Activated T-cell treated with anti-CD3 and anti-CD28 coated beads, Interleukin-2, amount 50 U/mL, for 4 hours (primary cell): ENCODE data around the gene TTC23. TPM values are rescaled to one million over a fixed set of nuclear protein-coding genes. Genes with fewer than 3 reads are reported as not detected.
A peak's percentile ranks its signal among the peaks of the same experiment; 100 is the strongest.

Source experiments
- ATAC-seq, 2 donors: fragments of 200-7000 bp; cut with Tn5 transposase; one replicate each; pipeline ENCODE4 v1.10.0; 2021
- DNase-seq: peaks from one replicate; pipeline ENCODE4 v3.0.0-alpha.2; 2020
- H3K27me3 Mint-ChIP-seq: one replicate; pipeline ENCODE4 v1.8.0; 2021; ENCODE audit warnings: low read depth, mixed read lengths
- H3K36me3 Mint-ChIP-seq: one replicate; pipeline ENCODE4 v1.8.0; 2022; ENCODE audit warnings: mixed read lengths; ENCODE audit not compliant: insufficient read depth
- H3K4me1 Mint-ChIP-seq: one replicate; pipeline ENCODE4 v1.8.0; 2021; ENCODE audit warnings: low read depth, mixed read lengths
- H3K4me3 Mint-ChIP-seq: one replicate; pipeline ENCODE4 v1.8.0; 2021; ENCODE audit warnings: mild to moderate bottlenecking, moderate library complexity, mixed read lengths
- H3K9me3 Mint-ChIP-seq: one replicate; pipeline ENCODE4 v1.8.0; 2021; ENCODE audit warnings: mixed read lengths
- total RNA-seq, 3 donors: library from RNA; stranded (reverse); gene quantifications; one replicate each; pipeline ENCODE4 v1.2.1, GENCODE V29; 2021

Gene TTC23, protein sequence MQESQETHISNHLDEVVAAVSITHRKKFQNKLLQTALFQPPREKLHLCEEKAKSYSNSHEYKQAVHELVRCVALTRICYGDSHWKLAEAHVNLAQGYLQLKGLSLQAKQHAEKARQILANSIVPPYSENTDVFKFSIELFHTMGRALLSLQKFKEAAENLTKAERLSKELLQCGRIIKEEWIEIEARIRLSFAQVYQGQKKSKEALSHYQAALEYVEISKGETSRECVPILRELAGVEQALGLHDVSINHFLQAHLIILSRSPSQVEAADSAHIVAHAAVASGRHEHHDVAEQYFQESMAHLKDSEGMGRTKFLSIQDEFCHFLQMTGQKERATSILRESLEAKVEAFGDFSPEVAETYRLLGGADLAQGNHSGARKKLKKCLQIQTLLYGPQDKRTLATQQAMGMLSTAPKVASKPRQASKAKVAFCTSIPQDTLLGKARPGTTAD
- 1 to 10 TPM; 1.1 to 3.0 (median 1.6) TPM for total RNA-seq

DNA sequence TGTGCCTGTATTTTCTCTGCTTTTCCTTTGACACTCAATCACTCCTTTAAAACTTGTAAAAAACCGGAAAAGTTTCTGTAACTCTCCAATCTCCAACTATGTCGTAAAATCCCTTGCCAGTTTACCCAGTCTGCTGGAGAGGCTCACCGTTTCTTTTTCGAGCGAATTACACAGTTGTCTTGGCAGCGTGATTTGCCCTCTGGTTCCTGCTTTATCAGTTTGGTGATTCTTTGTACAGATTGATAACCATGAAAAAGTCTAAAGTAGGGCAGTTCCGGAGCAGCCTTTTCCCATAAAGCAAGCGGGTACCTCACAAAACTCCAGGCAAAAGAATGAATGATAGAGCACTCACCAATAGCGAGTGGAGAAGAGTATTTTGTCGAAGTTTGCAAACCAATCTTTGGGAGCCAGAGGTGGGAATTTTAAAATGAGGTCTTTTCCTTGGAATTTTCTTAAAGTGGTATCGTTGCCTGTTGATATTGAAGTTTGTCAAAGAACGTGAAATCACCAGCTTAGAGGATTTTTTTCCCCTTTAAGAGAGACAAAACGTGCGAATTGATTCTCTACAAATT is at the start of gene TTC23:
TSS of gene TTC23 (minus strand) at position 312 of the 572 bp plus-strand sequence. CDS start 20,869 bp downstream, outside the sequence.
- ATAC-seq (no peak), DNase-seq (no peak)
- Mint-ChIP-seq H3K27me3 (no peaks in the 10 kb centered on the region), H3K9me3 (no peaks in the 10 kb centered on the region), H3K4me1 (peaks cover 31% of the 10 kb centered on the region), H3K36me3 (no peaks in the 10 kb centered on the region), H3K4me3 (peak within 1 kb of the TSS; percentile 90)

DNA sequence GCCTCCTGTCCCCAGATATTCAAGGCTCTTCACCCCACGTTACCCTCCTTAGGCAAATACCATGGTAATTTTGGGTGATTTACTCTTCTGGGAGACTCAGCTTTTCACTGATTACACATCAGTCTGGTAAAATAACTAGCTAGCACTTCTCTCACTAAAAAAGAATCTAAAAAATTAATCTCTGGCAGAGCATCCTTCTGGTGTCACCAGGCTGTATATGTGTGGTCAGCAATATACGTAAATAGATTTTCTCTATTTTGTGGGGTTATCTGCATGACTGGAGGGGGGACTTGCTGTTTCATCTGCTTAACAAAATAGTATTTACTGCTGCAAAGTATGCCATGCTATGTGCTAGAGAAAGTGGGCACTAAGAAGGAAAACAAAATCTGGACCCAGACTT is 47.0 kb upstream of the TTC23 start:
- H3K4me3 Mint-ChIP-seq: no peak overlapping the region
- H3K4me1 Mint-ChIP-seq: no peaks in the 10 kb centered on the region
- no peaks in the 10 kb centered on the region for H3K9me3 Mint-ChIP-seq
- DNase-seq: no peak
- ATAC-seq: no peak
- no peaks in the 10 kb centered on the region for H3K27me3 Mint-ChIP-seq
- H3K36me3 Mint-ChIP-seq: peaks cover 20% of the 10 kb centered on the region

DNA sequence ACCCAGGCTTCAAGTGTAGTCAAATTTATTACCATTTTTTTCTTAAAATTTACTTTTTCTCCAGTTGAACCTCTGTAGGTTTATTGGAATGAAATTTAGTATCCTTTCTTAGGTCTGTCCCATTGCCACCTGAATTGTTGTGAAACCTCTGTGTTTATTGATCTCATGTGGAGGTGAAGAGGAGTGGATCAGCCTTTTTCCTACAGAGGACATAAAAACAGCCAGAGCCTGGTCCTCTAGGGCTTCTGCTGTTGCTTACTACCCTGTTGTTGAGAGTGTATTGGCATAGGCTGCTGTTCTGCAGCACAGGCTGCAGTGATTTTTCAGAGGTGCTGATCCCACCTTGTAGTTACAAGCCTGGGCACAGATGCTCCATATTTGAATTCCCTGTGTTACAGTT is 46.5 kb upstream of the TTC23 start:
- H3K9me3 Mint-ChIP-seq: no peaks in the 10 kb centered on the region
- peaks cover 23% of the 10 kb centered on the region for H3K36me3 Mint-ChIP-seq
- H3K27me3 Mint-ChIP-seq: no peaks in the 10 kb centered on the region
- no peak for ATAC-seq
- DNase-seq: no peak
- H3K4me1 Mint-ChIP-seq: no peaks in the 10 kb centered on the region
- no peak overlapping the region for H3K4me3 Mint-ChIP-seq

DNA sequence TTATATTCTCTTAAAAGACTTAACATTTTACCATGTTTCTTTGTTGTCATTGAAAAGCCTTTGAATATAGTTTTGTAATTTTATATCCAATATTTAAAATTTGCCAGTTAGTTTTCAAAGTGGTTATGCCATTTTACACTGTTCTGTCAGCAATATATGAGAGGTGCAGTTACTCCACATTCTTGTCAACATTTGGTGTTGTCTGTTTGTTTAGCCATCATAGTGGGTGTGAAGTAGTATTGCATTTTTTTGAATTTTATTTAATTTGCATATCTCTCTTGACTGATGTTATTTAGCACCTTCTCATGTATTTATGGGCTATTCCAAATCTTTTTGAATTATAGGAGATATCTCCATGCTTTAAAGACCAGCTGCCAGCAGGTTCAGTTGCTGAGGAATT is 42.3 kb upstream of the TTC23 start:
- Mint-ChIP-seq H3K4me3 (no peak overlapping the region), H3K4me1 (no peaks in the 10 kb centered on the region), H3K9me3 (no peaks in the 10 kb centered on the region), H3K27me3 (no peaks in the 10 kb centered on the region), H3K36me3 (peaks cover 23% of the 10 kb centered on the region)
- DNase-seq: no peak
- no peak for ATAC-seq

DNA sequence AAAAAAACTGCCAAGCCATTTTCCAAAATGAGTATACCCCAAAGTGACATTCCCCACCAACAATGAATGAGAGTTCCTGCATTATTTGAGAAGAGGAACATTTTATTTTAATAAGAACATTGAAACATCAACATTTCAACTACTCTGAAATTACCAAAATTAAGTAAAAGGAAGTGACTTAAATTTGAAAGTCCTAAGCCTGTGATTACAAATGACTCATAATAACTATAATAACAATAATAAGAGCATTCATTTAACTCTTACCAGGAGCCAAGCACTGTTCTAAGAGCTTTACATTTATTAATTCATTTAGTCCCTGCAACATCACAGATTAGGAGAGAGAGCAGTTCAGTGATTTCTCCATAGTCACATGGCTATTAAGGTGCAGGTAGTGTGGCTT is 34.3 kb upstream of the TTC23 start:
- H3K4me3 Mint-ChIP-seq: no peak overlapping the region
- H3K27me3 Mint-ChIP-seq: no peaks in the 10 kb centered on the region
- ATAC-seq (no peak), DNase-seq (no peak)
- peaks cover 12% of the 10 kb centered on the region for H3K36me3 Mint-ChIP-seq
- H3K9me3 Mint-ChIP-seq: no peaks in the 10 kb centered on the region
- H3K4me1 Mint-ChIP-seq: peaks cover 27% of the 10 kb centered on the region

DNA sequence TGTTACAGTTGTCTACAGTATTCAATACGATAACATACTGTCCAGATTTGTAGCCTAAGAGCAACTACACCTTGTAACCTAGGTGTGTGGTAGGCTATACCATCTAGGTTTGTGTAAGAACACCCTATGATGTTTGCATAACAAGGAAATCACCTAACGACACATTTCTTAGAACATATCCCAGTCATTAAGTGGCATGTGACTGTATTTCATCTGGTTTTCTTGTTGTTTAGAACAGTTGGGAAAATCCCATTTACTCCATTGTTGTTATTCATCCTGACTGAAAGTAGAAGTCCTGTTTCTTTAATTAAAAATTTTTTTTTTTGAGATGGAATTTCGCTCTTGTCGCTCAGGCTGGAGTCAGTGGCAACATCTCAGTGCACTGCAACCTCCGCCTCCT is 33.2 kb upstream of the TTC23 start:
- Mint-ChIP-seq H3K4me3 (no peak overlapping the region), H3K27me3 (no peaks in the 10 kb centered on the region), H3K4me1 (peaks cover 27% of the 10 kb centered on the region), H3K36me3 (peaks cover 12% of the 10 kb centered on the region), H3K9me3 (no peaks in the 10 kb centered on the region)
- DNase-seq: no peak
- no peak for ATAC-seq

DNA sequence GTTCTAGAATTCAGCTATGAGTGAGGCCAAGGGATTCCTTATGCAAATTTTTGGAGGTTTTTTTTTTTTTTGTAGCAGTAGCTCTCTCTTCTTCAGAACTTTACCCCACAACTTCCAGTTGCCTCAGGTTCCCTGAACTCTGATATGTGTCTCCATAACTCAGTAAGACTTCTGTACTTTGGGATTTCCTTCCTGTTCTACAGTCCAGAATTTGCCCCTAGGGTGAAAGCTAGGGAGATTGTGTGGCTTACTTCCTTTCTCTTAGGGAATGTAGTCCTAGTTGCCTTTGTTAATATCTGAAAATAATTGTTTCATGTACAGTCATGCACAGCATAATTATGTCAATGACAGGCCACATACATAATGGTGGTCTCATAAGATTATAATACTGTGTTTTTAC is 32.7 kb upstream of the TTC23 start:
- ATAC-seq (no peak), DNase-seq (no peak)
- Mint-ChIP-seq H3K27me3 (no peaks in the 10 kb centered on the region), H3K4me3 (no peak overlapping the region), H3K36me3 (peaks cover 12% of the 10 kb centered on the region), H3K9me3 (no peaks in the 10 kb centered on the region), H3K4me1 (peaks cover 29% of the 10 kb centered on the region)

DNA sequence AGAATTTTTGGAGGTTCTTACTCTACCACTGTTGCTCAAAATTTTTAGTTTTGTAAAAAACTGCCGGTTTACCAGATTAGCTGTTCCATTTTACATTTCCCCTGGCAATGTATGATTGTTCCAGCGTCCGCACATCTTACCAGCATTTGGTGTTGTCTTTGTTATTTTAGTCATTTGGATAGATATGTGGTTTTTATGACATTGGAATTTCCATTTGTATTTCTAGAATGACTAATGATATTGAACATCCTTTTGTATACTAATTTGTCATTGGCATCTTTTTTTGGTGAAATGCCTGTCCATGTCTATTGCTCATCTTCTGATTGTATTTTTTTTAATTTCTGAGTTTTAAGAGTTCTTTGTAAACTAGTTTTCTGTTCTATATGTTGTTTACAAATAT is 30.4 kb upstream of the TTC23 start:
- H3K4me1 Mint-ChIP-seq: peaks cover 30% of the 10 kb centered on the region
- H3K27me3 Mint-ChIP-seq: no peaks in the 10 kb centered on the region
- H3K9me3 Mint-ChIP-seq: no peaks in the 10 kb centered on the region
- DNase-seq: no peak
- H3K4me3 Mint-ChIP-seq: peak overlapping the region; percentile 22
- ATAC-seq: peak; percentile 82 to 83
- H3K36me3 Mint-ChIP-seq: peaks cover 12% of the 10 kb centered on the region

DNA sequence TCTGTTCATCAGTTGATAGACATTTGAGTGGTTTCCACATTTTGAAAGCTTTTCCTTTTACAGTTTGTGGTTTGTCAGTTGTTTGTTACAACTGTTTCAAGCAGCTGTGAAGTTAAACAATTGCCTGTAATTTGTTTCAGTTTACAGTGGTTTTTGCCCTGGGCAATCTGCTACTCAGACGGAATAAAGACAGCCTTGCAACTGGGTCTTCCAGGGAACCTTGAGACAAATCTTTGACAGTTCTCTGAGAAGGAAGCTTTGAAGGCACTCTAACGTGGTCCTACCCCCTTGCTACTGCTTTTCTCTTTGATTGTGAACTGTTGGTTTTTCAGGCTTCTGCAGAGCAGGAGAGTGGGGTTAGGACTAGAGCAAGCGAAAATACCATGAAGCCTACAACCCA is 29.9 kb upstream of the TTC23 start:
- Mint-ChIP-seq H3K27me3 (no peaks in the 10 kb centered on the region), H3K9me3 (no peaks in the 10 kb centered on the region), H3K4me1 (peaks cover 30% of the 10 kb centered on the region), H3K36me3 (peaks cover 8% of the 10 kb centered on the region), H3K4me3 (no peak overlapping the region)
- ATAC-seq: peak; percentile 22 to 43
- DNase-seq: no peak

DNA sequence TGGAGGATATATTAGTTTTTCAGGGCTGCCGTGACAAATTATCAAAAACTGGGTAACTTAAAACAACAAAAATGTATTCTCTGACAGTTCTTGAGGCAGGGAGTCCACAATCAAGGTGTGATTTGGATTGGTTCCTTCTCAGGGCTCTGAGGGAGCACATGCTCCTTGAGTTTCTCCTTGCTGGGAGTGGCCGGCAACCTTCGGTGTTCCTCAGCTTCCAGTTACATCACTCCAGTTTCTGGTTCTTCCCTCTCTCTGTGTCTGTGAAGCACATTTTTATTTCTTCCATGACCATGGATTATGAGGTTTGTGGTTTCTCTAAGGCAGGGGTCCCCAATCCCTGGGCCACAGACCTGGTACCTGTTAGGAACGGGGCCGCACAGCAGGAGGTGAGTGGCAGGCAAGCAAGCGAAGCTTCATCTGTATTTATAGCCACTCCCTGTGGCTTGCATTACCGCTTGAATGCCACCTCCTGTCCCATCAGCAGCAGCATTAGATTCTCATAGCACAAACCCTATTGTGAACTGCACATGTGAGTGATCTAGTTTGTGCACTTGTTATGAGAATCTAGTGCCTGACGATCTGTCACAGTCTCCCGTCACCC is 26.2 kb upstream of the TTC23 start:
- peaks cover 8% of the 10 kb centered on the region for H3K36me3 Mint-ChIP-seq
- peaks cover 20% of the 10 kb centered on the region for H3K4me1 Mint-ChIP-seq
- H3K4me3 Mint-ChIP-seq: no peak overlapping the region
- no peaks in the 10 kb centered on the region for H3K27me3 Mint-ChIP-seq
- no peak for ATAC-seq
- DNase-seq: no peak
- no peaks in the 10 kb centered on the region for H3K9me3 Mint-ChIP-seq

DNA sequence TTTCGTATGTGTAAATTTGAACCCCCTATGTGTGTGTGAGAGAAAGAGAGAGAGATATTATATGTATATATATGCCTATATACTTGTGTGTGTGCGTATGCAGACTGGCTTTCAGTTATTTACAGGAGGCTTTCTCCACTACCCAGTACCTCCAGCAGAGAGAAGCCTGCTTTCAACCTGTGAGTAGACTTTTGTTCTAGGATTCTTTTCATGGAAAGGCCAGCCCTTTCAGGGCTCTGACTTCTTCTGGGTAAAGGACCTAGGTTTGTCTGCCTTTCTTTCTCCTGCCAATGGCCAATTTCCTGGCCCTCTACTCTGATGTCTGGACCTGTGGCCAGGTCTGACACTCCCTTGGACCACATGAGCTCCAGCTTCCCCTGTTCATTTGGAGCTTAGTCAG is 25.7 kb upstream of the TTC23 start:
- ATAC-seq: no peak
- no peak for DNase-seq
- Mint-ChIP-seq H3K36me3 (peaks cover 7% of the 10 kb centered on the region), H3K4me1 (peaks cover 15% of the 10 kb centered on the region), H3K4me3 (no peak overlapping the region), H3K9me3 (no peaks in the 10 kb centered on the region), H3K27me3 (no peaks in the 10 kb centered on the region)

DNA sequence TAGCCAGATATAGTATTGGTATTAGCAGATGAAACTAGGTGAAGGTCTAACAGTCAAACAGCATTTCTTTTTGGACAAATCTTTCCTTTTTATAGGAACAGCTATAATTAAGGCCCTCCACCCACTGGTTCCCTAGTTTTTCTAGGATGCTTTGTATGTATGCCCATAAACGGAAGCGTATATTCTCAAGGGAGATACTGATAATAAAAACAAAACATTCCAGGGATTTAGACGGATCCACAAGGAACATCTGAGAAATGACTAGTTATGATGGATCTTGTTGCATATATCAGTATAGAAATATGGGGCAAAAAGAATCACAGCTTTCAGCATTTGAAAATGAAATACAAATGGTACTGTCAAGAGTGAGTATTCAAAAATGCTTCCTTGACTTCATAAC is 24.4 kb upstream of the TTC23 start:
- Mint-ChIP-seq H3K27me3 (no peaks in the 10 kb centered on the region), H3K36me3 (no peaks in the 10 kb centered on the region), H3K4me1 (peaks cover 3% of the 10 kb centered on the region), H3K4me3 (no peak overlapping the region), H3K9me3 (no peaks in the 10 kb centered on the region)
- DNase-seq: no peak
- no peak for ATAC-seq

DNA sequence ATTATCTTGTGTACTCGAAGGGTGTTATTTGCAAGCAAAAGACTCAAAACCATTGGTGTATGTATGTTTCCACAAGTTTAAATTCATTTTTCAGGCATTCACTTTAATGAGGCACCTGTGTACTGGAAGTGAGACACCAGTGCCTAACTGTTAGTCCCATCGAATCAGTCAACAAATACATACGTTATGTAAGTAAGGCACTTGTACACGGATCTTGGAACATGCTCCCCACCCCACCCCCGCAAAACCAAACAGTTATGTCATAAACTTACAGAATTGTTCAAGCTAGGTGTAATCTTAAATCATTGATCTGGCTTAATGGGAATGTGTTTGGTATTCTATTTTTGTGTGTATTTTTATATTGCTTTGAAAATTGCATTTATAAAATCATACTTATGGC is 19.1 kb upstream of the TTC23 start:
- Mint-ChIP-seq H3K4me3 (no peak overlapping the region), H3K9me3 (no peaks in the 10 kb centered on the region), H3K36me3 (peaks cover 3% of the 10 kb centered on the region), H3K27me3 (no peaks in the 10 kb centered on the region), H3K4me1 (no peaks in the 10 kb centered on the region)
- DNase-seq (no peak), ATAC-seq (no peak)

DNA sequence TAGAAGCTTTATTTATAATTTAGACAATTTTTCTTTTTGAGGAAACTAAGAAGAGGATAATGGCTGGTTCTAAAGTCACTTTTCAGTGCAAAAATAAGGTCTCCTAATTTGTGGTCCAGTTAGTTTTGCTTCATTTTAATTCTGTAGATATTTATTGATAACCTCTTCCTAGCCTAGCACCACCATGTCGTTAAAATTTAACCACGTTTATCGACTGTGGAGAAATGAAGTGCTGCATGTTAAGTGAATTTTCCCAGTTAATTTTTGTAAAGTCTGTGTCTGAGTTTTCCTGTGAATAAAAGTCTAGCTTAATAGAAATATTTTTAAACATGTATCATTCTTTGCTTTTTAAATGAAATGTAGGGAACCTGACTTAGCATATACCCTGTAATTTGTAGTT is 18.6 kb upstream of the TTC23 start:
- H3K4me1 Mint-ChIP-seq: no peaks in the 10 kb centered on the region
- ATAC-seq: no peak
- H3K27me3 Mint-ChIP-seq: no peaks in the 10 kb centered on the region
- H3K4me3 Mint-ChIP-seq: no peak overlapping the region
- H3K36me3 Mint-ChIP-seq: peaks cover 3% of the 10 kb centered on the region
- no peak for DNase-seq
- H3K9me3 Mint-ChIP-seq: no peaks in the 10 kb centered on the region

DNA sequence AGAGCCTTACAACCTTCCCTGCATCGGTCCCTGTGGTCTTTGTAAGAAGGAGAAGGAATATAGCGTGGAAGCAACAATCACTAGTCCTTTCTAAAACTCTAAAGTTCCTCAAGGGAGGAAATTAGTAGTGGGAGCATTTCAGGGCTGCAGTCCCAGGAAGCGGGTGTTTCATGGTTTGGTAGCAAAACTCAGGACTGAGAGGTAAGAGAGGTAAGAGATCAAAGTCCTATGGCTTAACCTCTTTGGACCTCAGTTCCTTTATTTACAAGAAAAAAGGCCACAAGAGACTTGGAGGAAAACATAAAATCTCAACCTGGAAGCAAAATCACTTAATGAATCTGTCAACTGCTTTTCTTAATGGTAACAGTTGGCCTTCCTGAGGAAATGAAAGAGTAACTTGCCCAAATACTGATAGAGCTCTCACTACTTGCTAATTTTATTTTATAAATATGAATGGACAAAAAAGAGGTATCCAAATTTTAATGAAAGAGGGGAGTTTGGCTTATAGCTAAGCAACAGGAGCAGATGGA is 16.2 kb upstream of the TTC23 start:
- DNase-seq (no peak), ATAC-seq (no peak)
- Mint-ChIP-seq H3K9me3 (no peaks in the 10 kb centered on the region), H3K4me3 (no peak overlapping the region), H3K27me3 (no peaks in the 10 kb centered on the region), H3K36me3 (peaks cover 6% of the 10 kb centered on the region), H3K4me1 (no peaks in the 10 kb centered on the region)
